Subcutaneous adipose tissue (tissue), 4 donors: ENCODE data around the gene DHRSX. TPM values are rescaled to one million over a fixed set of nuclear protein-coding genes. Genes with fewer than 3 reads are reported as not detected.

Source experiments
- CTCF ChIP-seq: fragments of 450-650 bp; IDR thresholded peaks from one replicate; pipeline ENCODE4 v1.5.1; 2016; ENCODE audit warnings: low read depth, mild to moderate bottlenecking, control low read depth, antibody characterized with exemption, moderate library complexity
- total RNA-seq, 4 donors: library from RNA; depleted of rRNA; stranded (reverse); fragments of >200 nt; gene quantifications; one replicate each; pipeline ENCODE4 v1.1.0, GENCODE V29; 2016

DHRSX gene
- total RNA-seq, result 10 to 100 TPM; 17.0 to 34.2 (median 24.5) TPM

GRCh38 chrX:2500803-2501558 lies at the start of gene DHRSX, which contains the start of gene ZBED1:
Gene DHRSX (minus strand): TSS chrX:2500976. CDS start chrX:2500925, 51 bp downstream.
Gene ZBED1 (minus strand): TSS chrX:2500976. CDS start chrX:2490719, 10,257 bp downstream.
- no peak for TF ChIP-seq CTCF

- TF ChIP-seq CTCF, result no peak
Measured at GRCh38 chrX:2549876-2550275, 49.1 kb upstream of the DHRSX start.

GRCh38 chrX:2548711-2549423 lies 48.1 kb upstream of the DHRSX start:
- no peak for TF ChIP-seq CTCF

GRCh38 chrX:2547736-2548135 lies 47.0 kb upstream of the DHRSX start:
- TF ChIP-seq CTCF, result no peak

- TF ChIP-seq CTCF, result no peak
Measured at GRCh38 chrX:2546496-2546895, 45.7 kb upstream of the DHRSX start.

GRCh38 chrX:2545144-2545543 lies 44.4 kb upstream of the DHRSX start:
- no peak for TF ChIP-seq CTCF

GRCh38 chrX:2542826-2543521 lies 42.2 kb upstream of the DHRSX start:
- TF ChIP-seq CTCF, result no peak
